ENCODE measurements around the gene FA2H.

Gene FA2H

DNA sequence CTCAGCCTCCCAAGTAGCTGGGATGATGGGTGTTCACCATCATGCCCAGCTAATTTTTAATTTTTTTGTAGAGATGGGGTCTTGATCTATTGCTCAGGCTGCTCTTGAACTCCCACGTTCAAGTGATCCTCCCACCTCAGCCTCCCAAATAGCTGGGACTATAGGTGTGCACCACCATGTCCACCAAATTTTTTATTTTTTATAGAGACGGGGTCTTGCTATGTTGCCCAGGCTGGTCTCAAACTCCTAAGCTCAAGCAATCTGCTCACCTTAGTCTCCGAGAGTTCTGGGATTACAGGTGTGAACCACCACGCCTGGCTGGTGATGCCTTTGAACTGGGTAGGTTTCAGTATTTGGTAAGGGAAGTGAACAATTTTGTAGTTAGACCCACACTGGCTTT, 30.1 kb downstream of the FA2H start:
- Histone ChIP-seq H3K79me2 (ENCODE audit: low read length) (no peaks in the 10 kb centered on the region), H3K27ac (ENCODE audit: low read length) (no peak overlapping the region), H3K4me2 (ENCODE audit: low read length) (no peak overlapping the region), H4K20me1 (ENCODE audit: insufficient read depth, low read length) (no peaks in the 10 kb centered on the region), H3K9ac (ENCODE audit: low read length) (no peak overlapping the region), H3K36me3 (replicated peaks; ENCODE audit: low read depth, low read length) (no peaks in the 10 kb centered on the region), H3K9me3 (ENCODE audit: insufficient read depth, low read length) (no peaks in the 10 kb centered on the region), H3K27me3 (ENCODE audit: low read depth, low read length) (no peaks in the 10 kb centered on the region), H3K4me3 (ENCODE audit: low read length) (no peak overlapping the region), H3K4me1 (ENCODE audit: low read length) (no peaks in the 10 kb centered on the region), H2AFZ (ENCODE audit: low read depth, low read length) (no peak overlapping the region)
- TF ChIP-seq, protein P1, sequence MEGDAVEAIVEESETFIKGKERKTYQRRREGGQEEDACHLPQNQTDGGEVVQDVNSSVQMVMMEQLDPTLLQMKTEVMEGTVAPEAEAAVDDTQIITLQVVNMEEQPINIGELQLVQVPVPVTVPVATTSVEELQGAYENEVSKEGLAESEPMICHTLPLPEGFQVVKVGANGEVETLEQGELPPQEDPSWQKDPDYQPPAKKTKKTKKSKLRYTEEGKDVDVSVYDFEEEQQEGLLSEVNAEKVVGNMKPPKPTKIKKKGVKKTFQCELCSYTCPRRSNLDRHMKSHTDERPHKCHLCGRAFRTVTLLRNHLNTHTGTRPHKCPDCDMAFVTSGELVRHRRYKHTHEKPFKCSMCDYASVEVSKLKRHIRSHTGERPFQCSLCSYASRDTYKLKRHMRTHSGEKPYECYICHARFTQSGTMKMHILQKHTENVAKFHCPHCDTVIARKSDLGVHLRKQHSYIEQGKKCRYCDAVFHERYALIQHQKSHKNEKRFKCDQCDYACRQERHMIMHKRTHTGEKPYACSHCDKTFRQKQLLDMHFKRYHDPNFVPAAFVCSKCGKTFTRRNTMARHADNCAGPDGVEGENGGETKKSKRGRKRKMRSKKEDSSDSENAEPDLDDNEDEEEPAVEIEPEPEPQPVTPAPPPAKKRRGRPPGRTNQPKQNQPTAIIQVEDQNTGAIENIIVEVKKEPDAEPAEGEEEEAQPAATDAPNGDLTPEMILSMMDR (IDR thresholded peaks at IDR 0.05; ENCODE audit: low read depth, low read length): no peak

DNA sequence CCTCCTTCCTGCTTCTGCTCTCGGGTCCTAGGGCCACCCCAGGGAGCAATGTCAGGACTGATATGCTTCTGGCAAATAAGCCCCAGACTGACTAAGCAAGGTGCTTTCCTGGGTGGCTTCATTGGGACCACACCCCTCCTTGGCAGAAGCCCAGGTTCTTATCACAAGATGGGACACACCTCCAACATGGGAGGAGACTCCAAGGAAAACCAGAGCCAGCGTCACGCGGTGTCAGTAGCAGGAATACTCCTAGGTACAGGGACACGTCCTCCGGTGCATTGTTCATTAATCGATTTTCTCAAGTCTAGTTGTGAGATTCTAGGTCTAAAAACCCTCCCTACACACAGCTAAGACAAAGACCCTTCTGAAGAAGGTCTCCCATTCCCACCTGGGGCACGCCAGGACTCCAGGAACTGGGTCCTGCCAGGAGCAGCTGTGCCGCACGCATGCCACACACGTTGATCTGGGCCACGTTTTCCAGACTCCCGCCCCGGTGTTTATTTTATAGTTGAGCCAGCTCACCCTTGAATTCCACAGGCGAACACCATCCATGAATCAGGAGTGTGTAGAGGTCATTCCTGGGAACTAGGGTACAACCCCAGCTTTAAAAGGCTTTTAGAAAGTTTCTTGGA, 30.8 kb downstream of the FA2H start:
- no peak overlapping the region for H2AFZ ChIP-seq (ENCODE audit: low read depth, low read length)
- H3K4me2 ChIP-seq (ENCODE audit: low read length): no peak overlapping the region
- H3K27me3 ChIP-seq (ENCODE audit: low read depth, low read length): no peaks in the 10 kb centered on the region
- H3K9ac ChIP-seq (ENCODE audit: low read length): no peak overlapping the region
- no peaks in the 10 kb centered on the region for H4K20me1 ChIP-seq (ENCODE audit: insufficient read depth, low read length)
- H3K9me3 ChIP-seq (ENCODE audit: insufficient read depth, low read length): no peaks in the 10 kb centered on the region
- TF ChIP-seq, protein P1 (IDR thresholded peaks at IDR 0.05; ENCODE audit: low read depth, low read length): no peak
- TF ChIP-seq EZH2phosphoT487 (IDR thresholded peaks at IDR 0.05; ENCODE audit: low read depth): no peak
- no peaks in the 10 kb centered on the region for H3K4me1 ChIP-seq (ENCODE audit: low read length)
- no peaks in the 10 kb centered on the region for H3K79me2 ChIP-seq (ENCODE audit: low read length)
- H3K27ac ChIP-seq (ENCODE audit: low read length): no peak overlapping the region
- no peaks in the 10 kb centered on the region for H3K36me3 ChIP-seq (replicated peaks; ENCODE audit: low read depth, low read length)
- H3K4me3 ChIP-seq (ENCODE audit: low read length): no peak overlapping the region

GRCh38 chr16:74743045-74743667, 31.5 kb downstream of the FA2H start:
- no peak overlapping the region for H3K4me3 ChIP-seq (ENCODE audit: low read length)
- no peaks in the 10 kb centered on the region for H3K4me1 ChIP-seq (ENCODE audit: low read length)
- no peaks in the 10 kb centered on the region for H3K79me2 ChIP-seq (ENCODE audit: low read length)
- H3K4me2 ChIP-seq (ENCODE audit: low read length): no peak overlapping the region
- no peaks in the 10 kb centered on the region for H4K20me1 ChIP-seq (ENCODE audit: insufficient read depth, low read length)
- no peak overlapping the region for H2AFZ ChIP-seq (ENCODE audit: low read depth, low read length)
- no peak for TF ChIP-seq EZH2phosphoT487 (IDR thresholded peaks at IDR 0.05; ENCODE audit: low read depth)
- TF ChIP-seq, protein P1 (IDR thresholded peaks at IDR 0.05; ENCODE audit: low read depth, low read length): no peak
- no peaks in the 10 kb centered on the region for H3K9me3 ChIP-seq (ENCODE audit: insufficient read depth, low read length)
- H3K9ac ChIP-seq (ENCODE audit: low read length): no peak overlapping the region
- H3K27ac ChIP-seq (ENCODE audit: low read length): no peak overlapping the region
- H3K27me3 ChIP-seq (ENCODE audit: low read depth, low read length): no peaks in the 10 kb centered on the region
- H3K36me3 ChIP-seq (replicated peaks; ENCODE audit: low read depth, low read length): no peaks in the 10 kb centered on the region

- Histone ChIP-seq H3K4me1 (ENCODE audit: low read length) (no peaks in the 10 kb centered on the region), H3K9ac (ENCODE audit: low read length) (no peak overlapping the region), H3K79me2 (ENCODE audit: low read length) (no peaks in the 10 kb centered on the region), H3K36me3 (replicated peaks; ENCODE audit: low read depth, low read length) (no peaks in the 10 kb centered on the region), H3K4me2 (ENCODE audit: low read length) (no peak overlapping the region), H4K20me1 (ENCODE audit: insufficient read depth, low read length) (no peaks in the 10 kb centered on the region), H3K27me3 (ENCODE audit: low read depth, low read length) (no peaks in the 10 kb centered on the region), H3K4me3 (ENCODE audit: low read length) (no peak overlapping the region), H3K27ac (ENCODE audit: low read length) (no peak overlapping the region), H3K9me3 (ENCODE audit: insufficient read depth, low read length) (no peaks in the 10 kb centered on the region), H2AFZ (ENCODE audit: low read depth, low read length) (no peak overlapping the region)
- TF ChIP-seq, protein P1 (IDR thresholded peaks at IDR 0.05; ENCODE audit: low read depth, low read length): no peak
- no peak for TF ChIP-seq EZH2phosphoT487 (IDR thresholded peaks at IDR 0.05; ENCODE audit: low read depth)
These were observed 32.6 kb downstream of the FA2H start for GRCh38 chr16:74742051-74742481.
